Dermis blood vessel endothelial cell (primary cell): ENCODE results near the gene OR4C12. TPM values are rescaled to one million over a fixed set of nuclear protein-coding genes. Genes with fewer than 3 reads are reported as not detected.
A peak's percentile ranks its signal among the peaks of the same experiment; 100 is the strongest.
"Not testable (repeated sequence)": the region's sequence is repeated elsewhere in the genome, so short reads cannot be mapped to it uniquely, and the experiment has no call there.

ENCODE experiments used
- DNase-seq: peaks from one replicate; pipeline ENCODE4 v3.0.0; 2010
- total RNA-seq: library from RNA; depleted of rRNA; stranded (reverse); fragments of >200 nt; gene quantifications from 2 replicates; pipeline ENCODE4 v1.2.3, GENCODE V29; 2014

OR4C12 gene
- not detected in 2 replicates for total RNA-seq

DNA sequence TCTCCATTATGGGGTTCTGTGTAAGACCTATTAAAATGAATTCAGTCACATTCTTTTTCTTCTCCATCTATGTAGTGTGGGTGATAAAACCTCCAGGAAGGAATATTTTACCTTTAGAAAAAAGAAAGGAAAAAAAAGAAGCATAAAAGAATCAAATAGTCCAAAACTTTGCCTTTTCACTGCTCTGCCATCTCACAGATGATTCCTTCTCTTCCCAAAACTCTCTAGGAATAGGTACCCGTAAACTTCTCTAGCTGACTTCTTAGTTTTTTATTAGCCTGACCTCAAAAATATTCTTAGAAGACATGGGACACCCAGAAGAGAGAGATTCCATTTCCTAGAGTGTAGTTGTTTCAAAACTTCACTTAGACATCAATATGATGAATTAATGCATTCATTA, at the start of gene OR4C12:
OR4C12 (minus strand) TSS at position 101 of the 400 bp plus-strand sequence; CDS start at position 67, 34 bp downstream.
- not testable (repeated sequence) for DNase-seq

DNA sequence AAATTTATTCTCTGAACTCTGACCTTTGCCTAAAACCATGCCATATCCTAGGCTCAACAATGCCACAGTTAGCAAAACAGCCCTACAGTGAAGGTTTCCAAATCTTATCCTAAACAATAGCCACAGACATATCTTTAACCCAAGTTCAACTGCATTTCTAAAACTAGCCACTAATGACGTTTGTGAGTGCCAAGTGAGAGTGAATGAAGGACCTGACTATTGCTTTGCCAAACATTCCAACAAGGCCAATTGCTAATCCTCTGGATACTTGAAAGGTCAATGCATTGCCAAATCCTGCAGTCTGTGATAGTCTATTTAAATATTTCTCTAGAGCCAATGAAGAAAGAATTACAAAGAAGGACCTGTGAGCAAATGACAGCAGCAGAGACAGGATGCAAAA, 47.9 kb upstream of the OR4C12 start:
- no peak for DNase-seq

- DNase-seq, result peak; percentile 75
Measured at GRCh38 chr11:49995565-49995964, 13.2 kb upstream of the OR4C12 start.

GRCh38 chr11:49973439-49973838, 8.9 kb downstream of the OR4C12 start:
- DNase-seq, result not testable (repeated sequence)

- no peak for DNase-seq
Measured at GRCh38 chr11:49952091-49952490, 30.2 kb downstream of the OR4C12 start, which contains the start of gene OR4C13. TSS of gene OR4C13 (plus strand) at chr11:49952391. CDS start at chr11:49952423, 32 bp downstream.

DNA sequence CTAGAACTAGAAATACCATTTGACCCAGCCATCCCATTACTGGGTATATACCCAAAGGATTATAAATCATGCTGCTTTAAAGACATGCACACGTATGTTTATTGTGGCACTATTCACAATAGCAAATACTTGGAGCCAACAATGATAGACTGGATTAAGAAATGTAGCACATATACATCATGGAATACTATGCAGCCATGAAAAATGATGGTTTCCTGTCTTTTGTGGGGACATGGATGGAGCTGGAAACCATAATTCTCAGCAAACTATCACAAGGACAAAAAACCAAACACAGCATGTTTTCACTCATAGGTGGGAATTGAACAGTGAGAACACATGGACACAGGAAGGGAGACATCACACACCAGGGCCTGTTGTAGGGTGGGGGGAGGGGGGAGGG, 33.6 kb downstream of the OR4C12 start:
- DNase-seq, result not testable (repeated sequence)

Other genes with a start within 250 kb of the OR4C12 start
- gene OR4C13, start 30.1 kb downstream of the OR4C12 start, total RNA-seq, result not detected in 2 replicates
- not detected in 2 replicates for gene OR4C45, start 50.3 kb upstream of the OR4C12 start, total RNA-seq